HepG2 (cell line): ENCODE results near the gene KRT32. TPM values are rescaled to one million over a fixed set of nuclear protein-coding genes. Genes with fewer than 3 reads are reported as not detected.

ENCODE experiments used
- ATAC-seq: fragments of 200-7000 bp; cut with Tn5 transposase; 3 replicates; pipeline ENCODE4 v1.9.1; 2020; ENCODE audit warnings: mild to moderate bottlenecking, moderate library complexity
- BruUV-seq: library from RNA; stranded (reverse); fragments of 400-500 nt; replicated peaks from 2 replicates; lab custom pipeline; 2021; lab: Mats Ljungman, UMichigan
- CTCF ChIA-PET: fragments of 300-600 bp; formaldehyde crosslinking; extraction: SDS; loops from one replicate; lab custom pipeline; 2021; ENCODE audit warnings: low total read pairs, inconsistent platforms, low intra/inter-chr PET ratio; lab: Yijun Ruan, JAX
- POLR2A ChIA-PET: fragments of 350-600 bp; sonication (Branson Sonifier 250); formaldehyde crosslinking; loops from one replicate; lab custom pipeline; 2020; ENCODE audit warnings: antibody characterized with exemption, inconsistent platforms; lab: Yijun Ruan, JAX
- DNase-seq: peaks from one replicate; pipeline ENCODE4 v3.0.0-alpha.2; 2015; ENCODE audit warnings: low spot score
- FAIRE-seq: peaks from 3 replicates; lab custom pipeline; 2011; peaks lifted over from hg19 to GRCh38; lab: Jason Lieb, UNC
- H2AFZ ChIP-seq: one replicate; pipeline ENCODE4 v1.6.1; 2011; ENCODE audit warnings: low read length, inconsistent platforms
- H3K27ac ChIP-seq: fragments of 300-600 bp; 3 replicates; pipeline ENCODE4 v1.8.0; 2011; ENCODE audit warnings: mixed run types, mild to moderate bottlenecking, mixed read lengths, low read length, inconsistent platforms; ENCODE audit not compliant: insufficient read depth; ENCODE audit errors: extremely low read length
- H3K27me3 ChIP-seq, 2 experiments: fragments of 200-600 bp in 1 of 2; 2 replicates in 1 of 2; 3 replicates in 1 of 2; pipeline versions ENCODE4 v1.6.0 to v1.8.0; 2011; ENCODE audit warnings: low read length in 2 of 2, mild to moderate bottlenecking in 2 of 2, moderate library complexity in 2 of 2, inconsistent platforms in 1 of 2; ENCODE audit not compliant: insufficient read depth in 2 of 2, control insufficient read depth in 1 of 2
- H3K36me3 ChIP-seq, 2 experiments: fragments of 200-600 bp in 1 of 2; replicated peaks in 1 of 2; 2 replicates in 1 of 2; 3 replicates in 1 of 2; pipeline versions ENCODE4 v1.5.1 to v1.8.0; 2011; ENCODE audit warnings: low read length in 2 of 2, inconsistent platforms in 1 of 2; ENCODE audit not compliant: insufficient read depth in 2 of 2, control insufficient read depth in 1 of 2
- H3K4me1 ChIP-seq: 2 replicates; pipeline ENCODE4 v1.5.1; 2012; ENCODE audit warnings: low read length, inconsistent platforms; ENCODE audit not compliant: insufficient read depth
- H3K4me2 ChIP-seq: 2 replicates; pipeline ENCODE4 v1.6.0; 2011; ENCODE audit warnings: low read depth, low read length, inconsistent platforms
- H3K4me3 ChIP-seq, 3 experiments: fragments of 200-600 bp in 1 of 3; sonication (generic), shearing (Covaris generic) in 1 of 3; replicated peaks in 1 of 3; 2 replicates each; pipeline ENCODE4 v1.5.1; 2011 to 2016; ENCODE audit warnings: low read length in 3 of 3, inconsistent platforms in 2 of 3, low read depth in 2 of 3, mild to moderate bottlenecking in 2 of 3, control low read depth in 1 of 3, mixed read lengths in 1 of 3; ENCODE audit not compliant: insufficient read depth in 1 of 3
- H3K79me2 ChIP-seq: one replicate; pipeline ENCODE4 v1.6.1; 2011; ENCODE audit warnings: low read length, inconsistent platforms; ENCODE audit not compliant: insufficient read depth
- H3K9ac ChIP-seq: 2 replicates; pipeline ENCODE4 v1.6.0; 2011; ENCODE audit warnings: mild to moderate bottlenecking, low read depth, low read length, inconsistent platforms; ENCODE audit not compliant: insufficient read depth
- H3K9me3 ChIP-seq: 2 replicates; pipeline ENCODE4 v1.5.1; 2012; ENCODE audit warnings: mild to moderate bottlenecking, low read length
- H4K20me1 ChIP-seq: 2 replicates; pipeline ENCODE4 v1.6.0; 2011; ENCODE audit warnings: inconsistent platforms, mild to moderate bottlenecking, low read length, moderate library complexity; ENCODE audit not compliant: insufficient read depth
- ELF3 ChIP-seq: IDR thresholded peaks from 2 replicates; pipeline ENCODE4 v1.6.1; 2016; ENCODE audit warnings: missing genetic modification reagents, missing compliant biosample characterization
- ETV5 ChIP-seq: IDR thresholded peaks from 2 replicates; pipeline ENCODE4 v1.6.1; 2018; ENCODE audit warnings: missing biosample characterization, missing genetic modification reagents, inconsistent platforms, borderline replicate concordance
- GATAD2A ChIP-seq: IDR thresholded peaks from 2 replicates; pipeline ENCODE4 v1.6.1; 2016
- MEF2D ChIP-seq: sonication (generic); formaldehyde crosslinking; IDR thresholded peaks from 2 replicates; pipeline ENCODE4 v1.5.1; 2020; ENCODE audit warnings: mild to moderate bottlenecking, missing genetic modification reagents
- PHB2 ChIP-seq: fragments of 450-650 bp; IDR thresholded peaks from 2 replicates; pipeline ENCODE4 v1.6.1; 2018; ENCODE audit not compliant: partially characterized antibody
- RBAK ChIP-seq: sonication (generic); formaldehyde crosslinking; IDR thresholded peaks from 2 replicates; pipeline ENCODE4 v1.5.1; 2020; ENCODE audit warnings: mild to moderate bottlenecking, missing genetic modification reagents
- SMC3 ChIP-seq: IDR thresholded peaks from 2 replicates; pipeline ENCODE4 v1.6.1; 2011; ENCODE audit warnings: low read length, improper control_type of control experiment
- SP5 ChIP-seq: IDR thresholded peaks from 2 replicates; pipeline ENCODE4 v1.6.1; 2016; ENCODE audit warnings: low read depth, borderline replicate concordance
- ZNF12 ChIP-seq: sonication (generic); formaldehyde crosslinking; IDR thresholded peaks from 2 replicates; pipeline ENCODE4 v1.5.0; 2020; ENCODE audit warnings: missing genetic modification reagents
- ZNF572 ChIP-seq: sonication (generic); formaldehyde crosslinking; IDR thresholded peaks from 2 replicates; pipeline ENCODE4 v1.5.1; 2020; ENCODE audit warnings: mild to moderate bottlenecking, missing genetic modification reagents
- ZNF605 ChIP-seq: sonication (generic); formaldehyde crosslinking; IDR thresholded peaks from 2 replicates; pipeline ENCODE4 v1.8.0; 2022; ENCODE audit warnings: mild to moderate bottlenecking, missing genetic modification reagents
- ZNF768 ChIP-seq: sonication (generic); formaldehyde crosslinking; IDR thresholded peaks from 2 replicates; pipeline ENCODE4 v1.4.0; 2020; ENCODE audit warnings: missing genetic modification reagents
- ZNF781 ChIP-seq: sonication (generic); formaldehyde crosslinking; IDR thresholded peaks from 2 replicates; pipeline ENCODE4 v1.5.1; 2020; ENCODE audit warnings: borderline replicate concordance, mild to moderate bottlenecking, missing genetic modification reagents; ENCODE audit errors: not compliant biosample characterization
- ZZZ3 ChIP-seq: sonication (generic); formaldehyde crosslinking; IDR thresholded peaks from 2 replicates; pipeline ENCODE4 v1.4.0; 2020; ENCODE audit warnings: missing genetic modification reagents, mild to moderate bottlenecking, borderline replicate concordance
- WGBS: methylation state at CpG from one replicate; pipeline ENCODE4 v1.1.6; 2017; ENCODE audit warnings: low lambda C conversion rate; 5-methylcytosine and 5-hydroxymethylcytosine counted together
- in situ Hi-C: cut with HindIII; loops from 2 replicates; pipeline ENCODE4 v1.10.0; 2017; ENCODE audit warnings: low pct_unique_long_range_greater_than_20kb; ENCODE audit not compliant: extremely low pct_ligation_motif_present
- intact Hi-C: fragments of 100-400 bp; cut with micrococcal nuclease; formaldehyde crosslinking; loops from one replicate; pipeline ENCODE4 v1.10.0; 2022; ENCODE audit not compliant: unreplicated experiment
- polyA plus RNA-seq, 8 experiments: library from polyadenylated mRNA; depleted of rRNA in 3 of 8; stranded (reverse) in 7 of 8; unstranded in 1 of 8; fragments of >200 nt; fragmentation: Illumina TruSeq in 4 of 8; extraction: Trizol in 4 of 8; gene quantifications; 2 replicates each; pipeline versions ENCODE4 v1.2.1 to v1.2.3, GENCODE V29; 2011 to 2016; ENCODE audit warnings: low read depth in 4 of 8, missing spikeins in 1 of 8, mixed read lengths in 1 of 8; ENCODE audit not compliant: insufficient read depth in 1 of 8
- total RNA-seq, 5 experiments: library from RNA; depleted of rRNA; stranded (reverse); fragments of >200 nt; fragmentation: Illumina TruSeq; extraction: Trizol; gene quantifications; 2 replicates each; pipeline ENCODE4 v1.2.3, GENCODE V29; 2016; ENCODE audit warnings: low read depth in 1 of 5
- TF ChIP-seq, protein P1 (sequence below), 2 experiments: sonication (generic) in 1 of 2; formaldehyde crosslinking in 1 of 2; IDR thresholded peaks; 2 replicates each; pipeline versions ENCODE4 v1.5.1 to v1.6.1; 2011 to 2020; ENCODE audit warnings: borderline replicate concordance in 1 of 2, low read depth in 1 of 2, low read length in 1 of 2, mild to moderate bottlenecking in 1 of 2, missing genetic modification reagents in 1 of 2, moderate library complexity in 1 of 2
- TF ChIP-seq, protein P2 (sequence below): sonication (generic); formaldehyde crosslinking; IDR thresholded peaks from 2 replicates; pipeline ENCODE4 v1.8.1; 2023; ENCODE audit warnings: mild to moderate bottlenecking, inconsistent platforms, moderate library complexity, missing genetic modification reagents, borderline replicate concordance
- TF ChIP-seq, protein P3 (sequence below): sonication (generic); formaldehyde crosslinking; IDR thresholded peaks from 2 replicates; pipeline ENCODE4 v1.4.0; 2020; ENCODE audit warnings: missing genetic modification reagents, borderline replicate concordance
- TF ChIP-seq, protein P4 (sequence below): sonication (generic); formaldehyde crosslinking; IDR thresholded peaks from 2 replicates; pipeline ENCODE4 v1.5.1; 2020; ENCODE audit warnings: mild to moderate bottlenecking, missing genetic modification reagents, borderline replicate concordance

Gene KRT32
- total and polyA plus RNA-seq, 2 of the 13 experiments (the other 11 are each of a cell fraction or from before 2014, with no cell fraction given), result not detected

DNA sequence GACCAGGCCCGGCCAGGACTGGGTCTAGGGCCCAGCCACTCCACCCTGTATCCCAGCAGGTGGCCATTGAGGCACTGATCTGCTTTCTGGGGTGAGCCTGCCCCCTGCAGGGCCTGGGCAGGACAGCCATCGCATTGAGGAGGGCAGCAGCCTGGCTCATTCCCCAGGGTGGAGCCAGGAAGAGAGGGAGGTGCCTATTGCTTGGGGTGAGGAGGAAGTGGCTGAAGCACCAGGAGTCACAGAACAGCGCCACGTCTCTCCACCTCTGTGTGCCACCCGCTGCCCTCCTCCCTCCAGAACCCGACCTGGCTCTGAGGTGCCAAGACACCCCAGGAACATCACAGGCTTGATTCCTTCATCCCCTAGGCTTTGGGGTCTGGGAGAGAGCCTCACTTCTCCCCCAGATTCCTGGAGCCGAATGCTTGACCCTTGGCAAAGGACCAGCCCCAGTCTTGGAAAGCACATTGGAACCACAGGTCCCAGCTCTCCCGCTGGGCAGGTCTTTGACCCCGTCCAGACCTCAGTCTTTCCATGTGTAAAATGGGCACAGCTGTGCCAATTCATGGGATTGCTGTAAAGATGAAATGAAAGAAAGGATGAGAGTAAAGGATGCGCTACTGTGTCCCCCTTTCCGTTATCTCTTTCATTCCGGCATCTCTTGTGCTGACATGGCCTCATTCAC, 29.8 kb upstream of the KRT32 start:
- Histone ChIP-seq H3K4me2 (peak overlapping the region; percentile 57), H3K36me3 (no peaks in the 10 kb centered on the region), H3K9ac (no peak overlapping the region), H3K9me3 (no peaks in the 10 kb centered on the region), H3K27me3 (peaks cover 5 to 33% of the 10 kb centered on the region in 2 experiments; a peak in 4 of 5 replicates), H4K20me1 (no peaks in the 10 kb centered on the region), H3K4me3 (peak overlapping the region in 1 of 3 experiments; percentile 37; a peak in 1 of 6 replicates), H3K27ac (no peak overlapping the region), H3K79me2 (no peaks in the 10 kb centered on the region), H3K4me1 (peaks cover 18% of the 10 kb centered on the region), H2AFZ (peak overlapping the region; percentile 50)
- 43% methylated on average over 8 of the region's 12 CpGs for WGBS
- FAIRE-seq (peak; percentile 89), ATAC-seq (peak; percentile 95), DNase-seq (peak; percentile 86)
- ChIA-PET POLR2A (no interaction called here), CTCF (interaction anchor here (0.6 to 1.4 kb wide), 3 partner anchors 10 to 587 kb away, joined by 3 to 5 read pairs (median 4); no protein-coding TSS in a partner anchor)
- in situ Hi-C loops, result no loop called here
- intact Hi-C loops, result no loop called here
- BruUV-seq, result no TSS peak
- TF ChIP-seq SP5 (CRISPR knock-in tag) (0 out of 2 replicates have a peak, but pooled peaks have one; percentile 23), ELF3 (peak; percentile 86), MEF2D (CRISPR knock-in tag) (no peak), ZNF768 (CRISPR knock-in tag) (peak; percentile 22; the same call in 1 of the 2 replicates), ZZZ3 (no peak), ZNF572 (CRISPR knock-in tag) (no peak), ZNF781 (no peak), ZNF12 (0 out of 2 replicates have a peak, but pooled peaks have one; percentile 8), SMC3 (peak; percentile 46; the same call in 1 of the 2 replicates), GATAD2A (no peak), RBAK (no peak), ZNF605 (CRISPR knock-in tag) (no peak), ETV5 (0 out of 2 replicates have a peak, but pooled peaks have one; percentile 15), PHB2 (no peak)
- TF ChIP-seq, protein P1, sequence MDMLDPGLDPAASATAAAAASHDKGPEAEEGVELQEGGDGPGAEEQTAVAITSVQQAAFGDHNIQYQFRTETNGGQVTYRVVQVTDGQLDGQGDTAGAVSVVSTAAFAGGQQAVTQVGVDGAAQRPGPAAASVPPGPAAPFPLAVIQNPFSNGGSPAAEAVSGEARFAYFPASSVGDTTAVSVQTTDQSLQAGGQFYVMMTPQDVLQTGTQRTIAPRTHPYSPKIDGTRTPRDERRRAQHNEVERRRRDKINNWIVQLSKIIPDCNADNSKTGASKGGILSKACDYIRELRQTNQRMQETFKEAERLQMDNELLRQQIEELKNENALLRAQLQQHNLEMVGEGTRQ (IDR thresholded peaks at IDR 0.05; ENCODE audit: low read depth, low read length), result no peak
- TF ChIP-seq, protein P1 (CRISPR knock-in tag; IDR thresholded peaks at IDR 0.05; ENCODE audit: borderline replicate concordance), result no peak
- TF ChIP-seq, protein P2, sequence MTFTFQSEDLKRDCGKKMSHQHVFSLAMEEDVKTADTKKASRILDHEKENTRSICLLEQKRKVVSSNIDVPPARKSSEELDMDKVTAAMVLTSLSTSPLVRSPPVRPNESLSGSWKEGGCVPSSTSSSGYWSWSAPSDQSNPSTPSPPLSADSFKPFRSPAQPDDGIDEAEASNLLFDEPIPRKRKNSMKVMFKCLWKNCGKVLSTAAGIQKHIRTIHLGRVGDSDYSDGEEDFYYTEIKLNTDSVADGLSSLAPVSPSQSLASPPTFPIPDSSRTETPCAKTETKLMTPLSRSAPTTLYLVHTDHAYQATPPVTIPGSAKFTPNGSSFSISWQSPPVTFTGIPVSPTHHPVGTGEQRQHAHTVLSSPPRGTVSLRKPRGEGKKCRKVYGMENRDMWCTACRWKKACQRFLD (CRISPR knock-in tag), result no peak; the same call in 1 of the 2 replicates
- TF ChIP-seq, protein P3, sequence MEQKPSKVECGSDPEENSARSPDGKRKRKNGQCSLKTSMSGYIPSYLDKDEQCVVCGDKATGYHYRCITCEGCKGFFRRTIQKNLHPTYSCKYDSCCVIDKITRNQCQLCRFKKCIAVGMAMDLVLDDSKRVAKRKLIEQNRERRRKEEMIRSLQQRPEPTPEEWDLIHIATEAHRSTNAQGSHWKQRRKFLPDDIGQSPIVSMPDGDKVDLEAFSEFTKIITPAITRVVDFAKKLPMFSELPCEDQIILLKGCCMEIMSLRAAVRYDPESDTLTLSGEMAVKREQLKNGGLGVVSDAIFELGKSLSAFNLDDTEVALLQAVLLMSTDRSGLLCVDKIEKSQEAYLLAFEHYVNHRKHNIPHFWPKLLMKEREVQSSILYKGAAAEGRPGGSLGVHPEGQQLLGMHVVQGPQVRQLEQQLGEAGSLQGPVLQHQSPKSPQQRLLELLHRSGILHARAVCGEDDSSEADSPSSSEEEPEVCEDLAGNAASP (CRISPR knock-in tag), result no peak
- TF ChIP-seq, protein P4, sequence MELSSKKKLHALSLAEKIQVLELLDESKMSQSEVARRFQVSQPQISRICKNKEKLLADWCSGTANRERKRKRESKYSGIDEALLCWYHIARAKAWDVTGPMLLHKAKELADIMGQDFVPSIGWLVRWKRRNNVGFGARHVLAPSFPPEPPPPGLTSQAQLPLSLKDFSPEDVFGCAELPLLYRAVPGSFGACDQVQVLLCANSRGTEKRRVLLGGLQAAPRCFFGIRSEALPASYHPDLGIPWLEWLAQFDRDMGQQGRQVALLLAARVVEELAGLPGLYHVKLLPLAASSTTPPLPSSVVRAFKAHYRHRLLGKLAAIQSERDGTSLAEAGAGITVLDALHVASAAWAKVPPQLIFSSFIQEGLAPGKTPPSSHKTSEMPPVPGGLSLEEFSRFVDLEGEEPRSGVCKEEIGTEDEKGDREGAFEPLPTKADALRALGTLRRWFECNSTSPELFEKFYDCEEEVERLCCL (CRISPR knock-in tag), result no peak
